KBM-7 (cell line): Measurements from ENCODE around the gene GRID2.
"Not testable (repeated sequence)": the region's sequence is repeated elsewhere in the genome, so short reads cannot be mapped to it uniquely, and the experiment has no call there.

Experiments
- DNase-seq: peaks from one replicate; pipeline ENCODE4 v3.0.0-alpha.2; 2015
- in situ Hi-C: fragments of 300-500 bp; cut with MboI; formaldehyde crosslinking; loops from 2 replicates; pipeline ENCODE4 v1.14.3; 2020; ENCODE audit warnings: low sequenced_read_pairs, low pct_unique_long_range_greater_than_20kb, mixed read lengths

The GRID2 gene

GRCh38 chr4:92399032-92399431, 95.3 kb downstream of the GRID2 start:
- DNase-seq: no peak
- in situ Hi-C loops: no loop called here

- in situ Hi-C loops, DNase-seq: not testable (repeated sequence)
These were observed 99.8 kb downstream of the GRID2 start for GRCh38 chr4:92403525-92403924.

- in situ Hi-C loops: no loop called here
- no peak for DNase-seq
These were observed 102.7 kb downstream of the GRID2 start for GRCh38 chr4:92406488-92406887.

GRCh38 chr4:92421920-92422319, 118.2 kb downstream of the GRID2 start:
- no peak for DNase-seq
- in situ Hi-C loops: no loop called here

GRCh38 chr4:92433272-92433758, 129.5 kb downstream of the GRID2 start:
- in situ Hi-C loops: no loop called here
- no peak for DNase-seq

GRCh38 chr4:92438722-92439121, 135.0 kb downstream of the GRID2 start:
- DNase-seq, in situ Hi-C loops: not testable (repeated sequence)

GRCh38 chr4:92442131-92442530, 138.4 kb downstream of the GRID2 start:
- DNase-seq, in situ Hi-C loops: not testable (repeated sequence)

- in situ Hi-C loops, DNase-seq: not testable (repeated sequence)
These were observed 140.5 kb downstream of the GRID2 start for GRCh38 chr4:92444143-92444843.

- no peak for DNase-seq
- in situ Hi-C loops: no loop called here
These were observed 141.4 kb downstream of the GRID2 start for GRCh38 chr4:92445127-92445526.

GRCh38 chr4:92447255-92447905, 143.6 kb downstream of the GRID2 start:
- in situ Hi-C loops: no loop called here
- no peak for DNase-seq

- DNase-seq, in situ Hi-C loops: not testable (repeated sequence)
These were observed 144.4 kb downstream of the GRID2 start for GRCh38 chr4:92448176-92448575.

- no peak for DNase-seq
- in situ Hi-C loops: no loop called here
These were observed 146.9 kb downstream of the GRID2 start for GRCh38 chr4:92450694-92451093.

GRCh38 chr4:92451782-92452181, 148.0 kb downstream of the GRID2 start:
- DNase-seq: no peak
- in situ Hi-C loops: no loop called here

GRCh38 chr4:92452383-92452782, 148.6 kb downstream of the GRID2 start:
- in situ Hi-C loops, DNase-seq: not testable (repeated sequence)

GRCh38 chr4:92455329-92455839, 151.6 kb downstream of the GRID2 start:
- no peak for DNase-seq
- in situ Hi-C loops: no loop called here

GRCh38 chr4:92455951-92456350, 152.2 kb downstream of the GRID2 start:
- DNase-seq: no peak
- in situ Hi-C loops: no loop called here

- DNase-seq: no peak
- in situ Hi-C loops: no loop called here
These were observed 158.0 kb downstream of the GRID2 start for GRCh38 chr4:92461732-92462131.

- in situ Hi-C loops: no loop called here
- no peak for DNase-seq
These were observed 173.5 kb downstream of the GRID2 start for GRCh38 chr4:92477298-92477697.

GRCh38 chr4:92483341-92483740, 179.6 kb downstream of the GRID2 start:
- in situ Hi-C loops: no loop called here

GRCh38 chr4:92488496-92488895, 184.7 kb downstream of the GRID2 start:
- in situ Hi-C loops: no loop called here
- DNase-seq: no peak

More at GRCh38 chr4:92483341-92483740, 179.6 kb downstream of the GRID2 start:
- DNase-seq: no peak
